RKO (cell line): ENCODE results near the gene PRKCE.

ENCODE experiments used
- DNase-seq: peaks from one replicate; pipeline ENCODE4 v3.0.0-alpha.2; 2016; ENCODE audit warnings: low spot score

The PRKCE gene

DNA sequence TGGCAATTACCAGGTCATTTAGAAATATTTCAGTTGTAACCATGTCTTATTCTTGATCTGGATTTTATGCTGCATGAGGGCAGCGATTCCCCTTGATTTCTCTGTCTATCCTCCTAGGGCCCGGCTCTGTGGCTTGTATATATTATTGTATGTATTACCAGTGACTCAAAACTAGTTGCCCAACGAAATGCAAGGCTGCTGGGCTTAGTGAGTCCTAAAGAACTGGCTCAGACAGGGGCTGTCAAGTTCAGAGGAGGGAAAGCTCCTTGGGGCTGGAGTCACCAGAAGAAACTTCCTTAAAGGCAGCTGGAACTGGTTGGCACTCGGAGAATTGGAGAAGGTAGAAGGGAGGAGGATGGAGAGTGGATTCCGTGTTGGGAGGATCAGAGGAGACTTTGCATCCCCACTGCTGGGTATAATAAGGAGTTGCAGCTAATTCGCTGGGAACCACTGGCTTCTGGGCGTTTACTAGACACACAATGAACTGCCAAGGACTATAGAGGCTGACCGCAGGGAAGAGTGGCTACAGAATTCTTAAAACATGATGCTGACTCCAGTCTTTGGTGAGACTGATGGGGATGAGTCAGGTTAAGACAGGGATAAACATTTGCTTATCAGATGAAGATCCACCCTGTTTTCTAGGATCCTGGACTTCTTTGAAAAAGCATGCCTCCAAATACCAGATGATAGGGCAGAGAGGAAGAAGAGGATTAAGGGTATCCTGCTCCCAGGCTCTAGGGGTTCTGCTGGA is 104.3 kb downstream of the PRKCE start:
- DNase-seq, result no peak

DNA sequence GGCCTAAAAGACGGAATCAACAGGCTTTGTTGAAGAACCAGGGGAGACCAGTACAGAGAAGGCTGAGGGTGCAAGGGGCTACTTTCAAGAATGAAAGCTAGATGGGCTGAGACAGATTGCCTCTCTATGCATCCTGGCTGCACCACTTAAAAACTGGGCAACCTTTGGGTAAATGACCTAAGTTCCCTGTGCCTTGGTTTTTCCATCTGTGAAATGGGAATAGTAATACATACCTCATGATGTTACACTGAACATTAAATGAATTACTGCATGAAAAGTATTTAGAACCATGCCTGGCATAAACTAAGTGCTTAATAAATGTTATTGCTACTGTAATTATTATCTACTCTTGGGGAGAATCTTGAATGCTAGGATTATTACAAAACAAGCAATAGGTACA is 106.5 kb downstream of the PRKCE start:
- DNase-seq, result no peak

- peak; percentile 19 for DNase-seq
These were observed 107.9 kb downstream of the PRKCE start for GRCh38 chr2:45759310-45759851.

- no peak for DNase-seq
These were observed 110.2 kb downstream of the PRKCE start for GRCh38 chr2:45761635-45762034.

DNA sequence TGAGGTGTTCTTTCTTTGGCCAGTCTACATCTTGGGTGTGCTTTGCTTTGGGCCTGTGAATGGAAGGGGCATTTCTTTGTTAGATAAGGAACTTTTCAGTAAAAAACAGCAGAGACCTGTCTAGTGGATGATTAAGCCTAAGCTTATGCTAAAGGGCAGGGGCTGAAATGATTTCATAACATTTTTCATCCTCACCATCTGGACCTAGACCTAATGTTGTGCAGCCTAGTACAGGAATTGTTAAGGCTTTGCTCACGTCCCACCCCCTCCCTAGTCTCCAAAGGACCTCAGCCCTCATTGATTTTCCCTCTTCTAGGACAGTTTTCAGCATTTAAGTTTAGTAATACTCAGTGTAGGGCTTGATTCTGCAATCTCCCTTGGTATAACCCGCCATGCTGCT is 111.8 kb downstream of the PRKCE start:
- DNase-seq, result no peak

GRCh38 chr2:45763797-45764196 is 112.3 kb downstream of the PRKCE start:
- no peak for DNase-seq

DNA sequence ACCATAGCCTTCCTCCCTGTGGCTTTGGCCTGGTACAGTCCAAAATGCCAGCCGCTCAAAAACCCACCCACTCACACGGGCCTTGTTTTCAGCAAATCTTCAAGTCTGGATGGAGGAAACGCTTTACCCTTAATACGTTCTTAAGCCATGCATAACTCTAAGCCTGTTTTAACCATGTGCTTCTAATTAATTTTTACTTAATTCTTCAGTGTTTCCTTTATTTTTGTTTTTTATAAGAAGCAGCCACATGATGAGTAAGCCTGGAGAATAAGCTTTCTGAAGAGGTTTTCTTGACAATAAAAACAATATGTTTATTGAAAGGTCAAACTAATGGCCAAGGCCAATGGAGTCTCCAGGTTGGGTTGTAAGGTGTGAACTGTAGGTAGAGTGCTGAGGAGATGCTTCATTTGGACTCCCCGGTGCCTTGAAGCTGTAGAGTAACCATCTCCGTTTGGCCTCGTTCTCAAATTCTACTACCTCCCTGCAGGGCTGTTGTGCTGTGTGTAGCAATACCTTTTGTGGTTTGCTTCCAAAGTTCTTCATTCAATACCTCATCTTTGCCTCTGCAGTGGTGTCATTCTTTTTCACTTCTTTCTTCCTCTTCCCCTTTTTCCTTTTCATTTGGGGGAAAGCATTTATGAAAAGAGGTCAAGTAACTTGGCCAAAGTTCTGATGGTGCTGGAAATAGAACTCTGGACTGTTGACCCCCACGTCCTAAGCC is 113.7 kb downstream of the PRKCE start:
- no peak for DNase-seq

GRCh38 chr2:45765728-45766254 is 114.3 kb downstream of the PRKCE start:
- no peak for DNase-seq

- DNase-seq, result no peak
These were observed 116.7 kb downstream of the PRKCE start for GRCh38 chr2:45768208-45768607.

DNA sequence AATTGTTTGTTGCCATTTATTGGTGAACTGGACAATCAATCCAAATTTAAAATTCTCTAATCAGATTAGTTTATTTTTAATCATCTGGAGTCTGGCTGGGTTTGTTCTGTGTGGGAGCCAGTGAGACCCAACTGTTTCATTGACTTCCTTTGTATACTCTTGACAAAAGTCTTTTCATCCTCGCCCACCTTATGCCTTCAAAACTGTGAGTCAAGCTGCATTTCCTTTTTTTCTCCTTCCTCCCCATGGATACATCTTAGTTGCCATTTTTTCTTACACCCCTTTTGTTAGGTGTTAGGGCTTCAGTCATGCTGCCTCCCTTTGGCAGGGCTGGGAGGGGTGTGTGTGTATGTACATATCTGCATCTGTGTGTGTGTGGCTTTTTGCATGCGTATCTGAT is 117.6 kb downstream of the PRKCE start:
- DNase-seq, result no peak

DNA sequence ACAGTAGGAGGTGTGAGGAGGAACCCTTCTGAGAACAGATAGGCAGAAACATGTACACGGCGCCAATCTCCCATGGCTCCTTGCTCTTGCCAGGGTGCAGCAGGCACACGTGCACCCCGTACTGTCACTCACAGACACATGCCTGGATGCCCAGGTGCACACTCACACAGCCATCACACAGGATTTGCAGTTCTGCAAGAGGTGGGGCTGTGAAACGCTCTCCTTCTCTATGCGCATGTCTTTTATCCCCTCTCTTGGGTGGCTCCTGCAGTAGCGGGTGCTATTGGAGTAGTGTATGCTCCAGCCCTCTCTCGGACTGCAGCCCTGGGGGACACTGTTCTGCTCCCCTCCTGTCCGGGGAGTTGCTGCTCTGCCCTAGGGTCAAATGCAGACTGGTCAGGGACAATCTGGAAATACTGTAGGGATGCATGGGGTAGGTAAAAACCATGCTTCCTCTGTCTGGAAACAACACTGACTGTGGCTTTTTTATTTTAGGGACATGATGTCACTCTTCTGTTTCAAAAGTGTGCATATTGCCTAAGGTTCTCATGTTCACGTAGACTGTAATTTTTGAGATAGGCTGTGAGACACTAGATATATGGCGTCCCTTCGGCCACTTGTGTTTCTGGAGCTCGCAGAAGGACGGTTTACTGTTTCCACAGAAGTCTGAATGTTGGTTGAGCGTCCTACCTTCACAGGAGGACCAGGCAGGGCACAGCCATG is 118.5 kb downstream of the PRKCE start:
- DNase-seq, result no peak

DNA sequence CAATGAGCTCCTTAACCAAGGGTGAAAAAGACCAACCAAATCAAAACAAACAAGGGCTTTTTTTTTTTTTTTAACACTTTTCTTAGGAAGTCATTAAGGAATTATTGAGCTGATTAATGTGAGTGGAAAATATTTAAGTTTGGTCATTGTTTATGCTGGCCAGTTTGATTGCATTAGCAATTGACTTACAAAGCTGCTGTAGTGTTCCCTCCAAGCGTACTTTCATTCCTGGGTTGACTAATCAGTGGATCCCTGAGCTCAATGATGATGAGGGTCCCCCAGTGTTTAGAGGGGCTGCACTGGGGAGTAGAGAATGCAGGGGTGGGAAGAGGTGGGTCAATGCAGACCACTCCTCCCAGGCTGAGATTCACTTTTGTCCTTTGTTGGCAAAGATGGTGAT is 119.3 kb downstream of the PRKCE start:
- DNase-seq, result no peak

GRCh38 chr2:45771261-45771660 is 119.8 kb downstream of the PRKCE start:
- no peak for DNase-seq

DNA sequence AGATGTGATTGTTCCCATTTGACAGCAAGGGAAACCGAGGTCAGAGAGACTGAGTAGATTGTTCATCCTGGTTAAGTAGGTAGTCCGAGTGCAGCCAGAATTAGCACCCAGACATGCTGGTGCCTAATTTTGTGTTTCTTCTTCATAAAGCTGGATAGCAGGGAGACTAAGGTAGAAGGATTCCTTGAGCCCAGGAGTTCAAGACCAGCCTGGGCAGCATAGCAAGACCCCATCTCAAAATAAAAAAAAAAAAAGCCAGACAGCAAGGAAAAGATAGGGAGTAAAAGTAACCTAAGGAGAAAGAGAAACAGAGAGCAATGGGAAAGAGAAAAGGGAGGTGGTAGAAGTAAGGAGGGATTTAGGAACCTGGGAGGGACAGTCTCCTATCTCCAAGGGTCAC is 120.6 kb downstream of the PRKCE start:
- DNase-seq, result no peak

DNA sequence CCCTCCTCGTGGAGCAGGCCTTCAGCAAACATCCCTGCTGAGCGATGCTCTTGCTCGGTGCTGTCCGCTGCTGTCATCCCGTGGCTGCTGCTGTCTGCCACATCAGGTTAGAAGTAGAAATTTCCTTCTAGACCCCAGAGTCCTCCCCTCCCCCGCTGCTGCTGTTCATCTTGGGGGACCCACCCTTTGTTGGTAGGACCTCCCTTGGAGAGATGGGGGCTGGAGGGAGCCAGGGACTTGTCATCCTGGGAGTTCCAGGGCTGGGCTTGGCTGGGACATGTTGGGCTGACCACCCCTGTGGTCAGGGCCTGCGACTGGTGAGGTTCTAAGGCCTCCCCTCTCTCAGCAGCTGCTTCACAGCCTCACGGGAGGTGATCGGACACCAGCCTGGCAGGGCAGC is 122.4 kb downstream of the PRKCE start:
- DNase-seq, result no peak

- no peak for DNase-seq
These were observed 123.3 kb downstream of the PRKCE start for GRCh38 chr2:45774688-45775244.

DNA sequence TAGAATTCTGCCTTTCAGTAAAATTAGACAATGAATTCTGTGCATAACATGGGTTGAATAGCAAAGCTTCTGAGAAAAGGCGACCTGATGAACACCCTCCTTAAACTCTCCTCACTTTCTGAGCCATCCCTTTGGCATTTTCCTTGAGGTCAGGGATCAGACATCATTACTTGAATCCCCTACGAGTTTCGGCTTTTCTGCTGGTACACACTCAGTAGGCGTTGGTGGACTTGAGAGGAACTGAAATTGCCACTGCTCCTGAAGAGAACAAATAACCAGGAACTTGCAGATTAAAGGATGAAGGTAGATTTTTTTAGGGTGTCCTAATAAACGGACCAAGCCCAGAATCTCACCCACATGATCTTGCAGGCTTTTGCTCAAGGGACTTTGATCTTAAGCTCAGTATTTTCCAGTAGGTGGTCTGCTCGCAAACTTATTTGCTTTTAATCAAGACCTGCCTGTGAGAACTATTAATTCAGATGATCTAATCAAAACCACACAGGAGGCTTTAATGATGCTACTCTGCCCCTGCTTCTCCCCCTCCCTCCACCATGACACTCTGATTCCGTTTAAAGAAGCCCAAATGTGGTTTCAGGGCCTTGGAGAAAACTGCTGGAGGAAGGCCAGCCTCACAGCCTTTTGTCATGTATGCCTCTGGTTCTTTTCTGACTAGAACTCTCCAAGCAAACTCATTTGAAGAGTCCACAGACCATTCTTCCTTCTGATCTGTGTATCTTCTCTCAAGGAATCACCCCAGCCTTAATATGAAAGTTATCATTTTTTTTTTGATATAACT is 124.9 kb downstream of the PRKCE start:
- DNase-seq, result no peak

- no peak for DNase-seq
These were observed 126.7 kb downstream of the PRKCE start for GRCh38 chr2:45777996-45778719.

DNA sequence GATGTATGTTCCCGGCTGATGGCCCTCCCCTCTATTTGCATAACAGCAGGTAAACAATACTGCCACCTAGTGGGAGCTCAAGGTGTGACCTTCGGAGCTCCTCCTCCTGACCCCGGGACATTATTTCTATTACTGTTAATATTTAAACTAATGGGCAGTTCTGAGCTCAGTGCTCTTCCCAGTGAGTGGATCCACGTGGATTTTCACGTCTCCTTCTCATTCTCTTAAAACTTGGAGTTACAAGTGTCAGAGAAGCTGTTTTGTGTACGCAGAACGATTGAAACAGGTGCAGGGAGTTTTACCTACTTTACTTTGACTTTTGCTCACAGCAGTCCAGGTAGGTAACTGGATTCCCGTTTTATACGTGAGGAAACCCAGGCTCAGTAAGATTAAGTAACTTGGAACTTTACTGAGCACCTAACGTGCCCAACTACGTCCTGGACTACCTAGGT is 127.3 kb downstream of the PRKCE start:
- DNase-seq, result peak; percentile 61
